Adipocyte (in vitro differentiated cells): Measurements from ENCODE around the gene APAF1.
A peak's percentile ranks its signal among the peaks of the same experiment; 100 is the strongest.
"Not testable (repeated sequence)": the region's sequence is repeated elsewhere in the genome, so short reads cannot be mapped to it uniquely, and the experiment has no call there.

Experiments used
- DNase-seq: peaks from one replicate; pipeline ENCODE4 v3.0.0-alpha.2; 2015; ENCODE audit warnings: low read depth
- H3K27me3 ChIP-seq: replicated peaks from 2 replicates; pipeline ENCODE4 v1.7.0; 2013; ENCODE audit warnings: mild to moderate bottlenecking, low read length, moderate library complexity; ENCODE audit not compliant: control insufficient read depth, insufficient read depth
- H3K36me3 ChIP-seq: 2 replicates; pipeline ENCODE4 v1.7.0; 2013; ENCODE audit warnings: low read length, mild to moderate bottlenecking, moderate library complexity; ENCODE audit not compliant: control insufficient read depth, insufficient read depth, severe bottlenecking
- H3K4me1 ChIP-seq: 2 replicates; pipeline ENCODE4 v1.7.0; 2013; ENCODE audit warnings: mild to moderate bottlenecking, low read length, moderate library complexity; ENCODE audit not compliant: control insufficient read depth, insufficient read depth
- H3K4me3 ChIP-seq: 2 replicates; pipeline ENCODE4 v1.7.0; 2013; ENCODE audit warnings: mild to moderate bottlenecking, low read length, moderate library complexity
- H3K9ac ChIP-seq: 2 replicates; pipeline ENCODE4 v1.7.0; 2013; ENCODE audit warnings: mild to moderate bottlenecking, low read length, moderate library complexity
- H3K9me3 ChIP-seq: 2 replicates; pipeline ENCODE4 v1.7.0; 2013; ENCODE audit warnings: mild to moderate bottlenecking, low read length, moderate library complexity; ENCODE audit not compliant: control insufficient read depth

The APAF1 gene

GRCh38 chr12:98642801-98643200 lies 2.3 kb upstream of the APAF1 start:
- not testable (repeated sequence) for H3K27me3 ChIP-seq, H3K4me1 ChIP-seq, H3K9ac ChIP-seq, DNase-seq, H3K36me3 ChIP-seq, H3K9me3 ChIP-seq
- peak overlapping the region; percentile 99 for H3K4me3 ChIP-seq

GRCh38 chr12:98644433-98644711 lies 718 bp upstream of the APAF1 start:
- Histone ChIP-seq H3K36me3 (peaks cover 8% of the 10 kb centered on the region), H3K27me3 (no peaks in the 10 kb centered on the region), H3K4me1 (peaks cover 8% of the 10 kb centered on the region), H3K4me3 (peak overlapping the region; percentile 99), H3K9ac (peak overlapping the region; percentile 90), H3K9me3 (no peaks in the 10 kb centered on the region)
- no peak for DNase-seq

- no peaks in the 10 kb centered on the region for H3K9me3 ChIP-seq
- peak; percentile 59 for DNase-seq
- peak overlapping the region; percentile 90 for H3K9ac ChIP-seq
- peaks cover 18% of the 10 kb centered on the region for H3K36me3 ChIP-seq
- peak overlapping the region; percentile 99 for H3K4me3 ChIP-seq
- no peaks in the 10 kb centered on the region for H3K27me3 ChIP-seq
- peaks cover 8% of the 10 kb centered on the region for H3K4me1 ChIP-seq
These were observed 530 bp downstream of the APAF1 start for GRCh38 chr12:98645572-98646067.

- Histone ChIP-seq H3K36me3 (peaks cover 27% of the 10 kb centered on the region), H3K4me1 (peaks cover 6% of the 10 kb centered on the region), H3K27me3 (no peaks in the 10 kb centered on the region), H3K9me3 (no peaks in the 10 kb centered on the region), H3K4me3 (peak overlapping the region; percentile 99), H3K9ac (peak overlapping the region; percentile 90)
- peak; percentile 57 for DNase-seq
These were observed 1.4 kb downstream of the APAF1 start for GRCh38 chr12:98646294-98647090.

GRCh38 chr12:98651328-98651727 lies 6.2 kb downstream of the APAF1 start:
- no peak for DNase-seq
- H3K4me3 ChIP-seq = no peak overlapping the region
- H3K4me1 ChIP-seq = peaks cover 3% of the 10 kb centered on the region
- H3K9me3 ChIP-seq = no peaks in the 10 kb centered on the region
- no peaks in the 10 kb centered on the region for H3K27me3 ChIP-seq
- no peak overlapping the region for H3K9ac ChIP-seq
- peaks cover 35% of the 10 kb centered on the region for H3K36me3 ChIP-seq

DNA sequence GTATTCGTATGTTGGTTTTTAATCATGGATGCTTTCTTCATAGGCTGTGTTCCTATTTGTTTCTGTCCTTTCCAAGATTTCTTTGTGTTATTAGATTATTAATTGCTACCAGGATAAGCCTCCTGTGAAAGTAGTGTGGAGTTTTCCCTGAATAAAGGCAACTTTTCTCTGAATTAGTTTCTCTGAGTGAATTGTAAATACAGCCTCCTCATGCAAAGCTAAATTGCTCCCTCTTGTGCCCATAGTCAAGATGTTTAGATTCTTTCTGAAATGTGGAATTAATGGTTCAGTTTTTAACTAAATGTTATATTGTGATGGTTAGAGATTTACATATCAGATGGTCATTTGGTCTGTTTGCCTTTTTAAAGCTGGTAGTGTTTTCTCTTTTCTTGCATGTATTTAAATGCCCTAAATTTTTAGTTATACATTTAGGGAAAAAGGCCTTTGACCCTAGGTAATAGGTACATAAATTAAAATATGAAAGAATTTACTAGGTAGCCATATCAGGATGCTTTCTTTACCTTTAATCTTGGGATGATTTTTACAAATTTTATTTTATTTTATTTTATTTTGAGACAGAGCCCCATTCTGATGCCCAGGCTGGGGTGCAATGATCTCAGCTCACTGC lies 8.9 kb downstream of the APAF1 start:
- Histone ChIP-seq H3K9ac (no peak overlapping the region), H3K4me1 (peaks cover 8% of the 10 kb centered on the region), H3K36me3 (peaks cover 41% of the 10 kb centered on the region), H3K4me3 (no peak overlapping the region), H3K9me3 (no peaks in the 10 kb centered on the region), H3K27me3 (no peaks in the 10 kb centered on the region)
- peak; percentile 85 for DNase-seq

DNA sequence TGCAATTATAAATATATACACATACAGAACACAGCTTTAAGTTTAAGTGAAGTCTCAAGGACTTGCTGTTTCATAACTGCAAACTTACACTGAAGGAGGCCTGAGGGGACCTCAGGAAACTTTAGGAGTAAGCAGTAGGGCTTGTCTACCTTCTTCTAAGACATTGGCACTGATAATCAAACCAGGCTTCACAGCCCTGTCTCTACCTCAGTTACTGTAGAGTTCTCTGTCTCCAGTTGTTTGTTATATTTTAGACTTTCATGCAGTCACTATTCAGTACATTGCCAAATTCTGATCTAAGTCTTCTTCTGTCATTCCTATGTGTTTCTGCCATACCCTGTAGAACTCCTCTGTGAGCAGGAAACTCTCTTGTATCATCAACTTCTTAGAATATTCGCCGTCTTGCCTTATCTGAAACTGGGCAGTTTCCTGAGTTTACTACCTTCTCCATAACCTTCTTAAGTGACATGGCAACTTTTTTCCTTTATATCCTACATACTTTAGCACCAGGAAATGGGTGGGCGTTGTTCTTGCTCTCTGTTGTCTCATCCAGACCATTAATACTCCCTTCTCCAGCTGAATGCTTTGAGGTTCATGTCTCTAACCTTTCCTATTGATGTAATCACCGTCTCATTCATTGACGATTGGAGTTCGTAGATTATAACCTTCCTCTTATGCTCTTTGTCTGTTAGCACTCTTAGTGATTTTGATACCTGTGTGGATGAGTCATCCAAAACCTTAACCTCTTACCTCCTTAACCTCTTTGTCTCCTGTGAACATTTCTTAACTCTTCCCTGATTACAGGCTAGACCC lies 11.4 kb downstream of the APAF1 start:
- DNase-seq = no peak

DNA sequence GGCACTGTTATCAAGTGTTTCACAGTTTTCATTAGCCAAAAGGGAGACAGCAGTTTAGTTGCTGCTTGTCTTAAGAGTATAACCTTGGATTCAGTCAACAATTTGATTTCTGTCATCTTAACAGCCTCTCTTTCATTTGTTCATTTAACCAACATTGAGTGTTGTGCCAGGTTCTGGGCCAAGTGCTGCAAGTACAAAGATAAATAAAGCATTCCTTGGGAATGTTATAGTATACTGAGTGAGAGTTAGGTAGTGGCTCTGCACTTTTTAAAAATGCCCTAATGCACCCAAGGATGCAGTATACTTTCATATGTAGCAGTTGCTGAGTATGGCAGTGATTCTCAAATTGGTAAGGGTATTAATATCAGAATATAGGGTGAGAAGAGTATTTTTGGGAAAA lies 15.4 kb downstream of the APAF1 start:
- Histone ChIP-seq H3K4me3 (no peak overlapping the region), H3K36me3 (peaks cover 43% of the 10 kb centered on the region), H3K9ac (no peak overlapping the region), H3K27me3 (no peaks in the 10 kb centered on the region), H3K4me1 (peaks cover 5% of the 10 kb centered on the region), H3K9me3 (no peaks in the 10 kb centered on the region)
- DNase-seq = no peak

More for the DNA sequence above, 11.4 kb downstream of the APAF1 start:
- no peak overlapping the region for H3K9ac ChIP-seq
- H3K4me1 ChIP-seq = peaks cover 5% of the 10 kb centered on the region
- H3K36me3 ChIP-seq = peaks cover 26% of the 10 kb centered on the region
- H3K27me3 ChIP-seq = no peaks in the 10 kb centered on the region
- no peak overlapping the region for H3K4me3 ChIP-seq
- H3K9me3 ChIP-seq = no peaks in the 10 kb centered on the region

GRCh38 chr12:98669751-98670150 lies 24.7 kb downstream of the APAF1 start:
- Histone ChIP-seq H3K36me3 (peaks cover 18% of the 10 kb centered on the region), H3K9ac (no peak overlapping the region), H3K9me3 (no peaks in the 10 kb centered on the region), H3K27me3 (no peaks in the 10 kb centered on the region), H3K4me3 (no peak overlapping the region), H3K4me1 (no peaks in the 10 kb centered on the region)
- no peak for DNase-seq

GRCh38 chr12:98671459-98671858 lies 26.4 kb downstream of the APAF1 start:
- H3K9ac ChIP-seq = no peak overlapping the region
- no peaks in the 10 kb centered on the region for H3K4me1 ChIP-seq
- peaks cover 7% of the 10 kb centered on the region for H3K36me3 ChIP-seq
- H3K9me3 ChIP-seq = no peaks in the 10 kb centered on the region
- no peak for DNase-seq
- no peaks in the 10 kb centered on the region for H3K27me3 ChIP-seq
- H3K4me3 ChIP-seq = no peak overlapping the region

DNA sequence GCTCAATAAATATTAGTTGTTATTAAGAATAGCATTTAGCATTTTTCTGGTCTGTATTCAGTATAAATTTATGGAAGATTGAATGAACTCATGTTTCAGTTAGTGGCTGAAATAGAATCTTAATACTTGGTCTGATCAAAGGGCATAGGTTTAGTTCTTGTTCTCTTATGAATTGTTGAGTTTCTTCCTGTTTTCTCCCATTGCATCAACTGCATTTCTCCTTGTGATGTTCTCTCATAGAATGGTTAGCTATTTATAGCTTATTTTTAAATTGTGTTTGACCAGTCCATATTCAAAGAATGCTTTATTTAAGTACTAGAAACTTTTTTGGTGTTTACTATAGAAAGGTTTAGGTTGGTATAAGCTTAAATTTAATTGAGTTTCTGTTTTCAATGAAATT lies 29.8 kb downstream of the APAF1 start:
- no peak for DNase-seq
- peaks cover 13% of the 10 kb centered on the region for H3K36me3 ChIP-seq
- H3K27me3 ChIP-seq = no peaks in the 10 kb centered on the region
- H3K4me3 ChIP-seq = no peak overlapping the region
- no peaks in the 10 kb centered on the region for H3K4me1 ChIP-seq
- H3K9me3 ChIP-seq = no peaks in the 10 kb centered on the region
- H3K9ac ChIP-seq = no peak overlapping the region
